AG09319 (cell line): Measurements from ENCODE around the gene LHFPL5.

Experiments used
- DNase-seq: peaks from one replicate; pipeline ENCODE4 v3.0.0-alpha.2; 2010; ENCODE audit warnings: low read depth; ENCODE audit errors: extremely low read depth
- CTCF ChIP-seq: IDR thresholded peaks from 2 replicates; pipeline ENCODE4 v1.5.1; 2011; ENCODE audit warnings: low read depth, mild to moderate bottlenecking, inconsistent platforms, low read length, moderate library complexity

LHFPL5 gene

GRCh38 chr6:35833536-35833935, 28.4 kb downstream of the LHFPL5 start:
- DNase-seq: peak; percentile 1
- no peak for TF ChIP-seq CTCF

- no peak for TF ChIP-seq CTCF
- no peak for DNase-seq
Measured at GRCh38 chr6:35839019-35839418, 33.9 kb downstream of the LHFPL5 start.

GRCh38 chr6:35842381-35842780, 37.2 kb downstream of the LHFPL5 start:
- no peak for TF ChIP-seq CTCF
- no peak for DNase-seq

- DNase-seq: no peak
- no peak for TF ChIP-seq CTCF
Measured at GRCh38 chr6:35844290-35844689, 39.1 kb downstream of the LHFPL5 start.

GRCh38 chr6:35850208-35850607, 45.1 kb downstream of the LHFPL5 start:
- DNase-seq: no peak
- TF ChIP-seq CTCF: no peak

- DNase-seq: no peak
- no peak for TF ChIP-seq CTCF
Measured at GRCh38 chr6:35852994-35853393, 47.8 kb downstream of the LHFPL5 start.

- no peak for TF ChIP-seq CTCF
- no peak for DNase-seq
Measured at GRCh38 chr6:35856250-35856649, 51.1 kb downstream of the LHFPL5 start.

- TF ChIP-seq CTCF: no peak
- no peak for DNase-seq
Measured at GRCh38 chr6:35857853-35858252, 52.7 kb downstream of the LHFPL5 start.
